Stimulated activated CD8-positive, alpha-beta memory T cell treated with anti-CD3 and anti-CD28 coated beads, Interleukin-15, amount 100 ng/mL, for 24 hours (primary cell): ENCODE data around the gene PRDM15.

ENCODE experiments used
- DNase-seq: peaks from one replicate; pipeline ENCODE4 v3.0.0-alpha.2; 2020; ENCODE audit warnings: low read depth

Gene PRDM15

GRCh38 chr21:41840880-41841279 lies 38.3 kb downstream of the PRDM15 start:
- no peak for DNase-seq

- no peak for DNase-seq
Observed at GRCh38 chr21:41839387-41840000, 39.6 kb downstream of the PRDM15 start.

DNA sequence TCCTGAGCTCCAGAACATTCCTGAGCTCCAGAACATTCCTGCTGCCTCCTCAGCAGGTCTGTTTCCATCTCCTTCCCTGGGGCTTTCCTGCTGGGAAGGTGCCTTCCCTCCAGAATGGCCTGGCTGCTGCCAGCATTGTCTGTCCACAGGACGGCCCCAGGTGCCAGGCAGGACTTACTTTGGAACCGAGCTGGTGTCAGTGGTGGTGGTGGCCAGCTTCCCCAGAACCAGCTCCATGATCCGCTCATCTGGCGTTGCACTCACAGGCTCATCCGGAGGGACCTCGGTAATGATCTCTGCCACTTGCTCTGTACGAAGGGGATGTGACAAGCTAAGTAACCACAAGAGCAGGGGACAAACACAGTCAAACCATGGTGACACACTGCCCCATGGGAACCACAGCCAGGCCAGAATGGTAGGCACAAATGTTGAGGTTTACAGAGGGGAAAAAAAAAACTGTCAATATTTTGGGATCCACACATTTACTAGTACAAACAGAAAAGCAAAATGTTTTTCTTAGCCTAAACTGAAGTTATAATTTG lies 41.3 kb downstream of the PRDM15 start:
- DNase-seq: no peak

- no peak for DNase-seq
Observed at GRCh38 chr21:41836166-41837015, 42.8 kb downstream of the PRDM15 start.

GRCh38 chr21:41835711-41836154 lies 43.4 kb downstream of the PRDM15 start:
- no peak for DNase-seq

DNA sequence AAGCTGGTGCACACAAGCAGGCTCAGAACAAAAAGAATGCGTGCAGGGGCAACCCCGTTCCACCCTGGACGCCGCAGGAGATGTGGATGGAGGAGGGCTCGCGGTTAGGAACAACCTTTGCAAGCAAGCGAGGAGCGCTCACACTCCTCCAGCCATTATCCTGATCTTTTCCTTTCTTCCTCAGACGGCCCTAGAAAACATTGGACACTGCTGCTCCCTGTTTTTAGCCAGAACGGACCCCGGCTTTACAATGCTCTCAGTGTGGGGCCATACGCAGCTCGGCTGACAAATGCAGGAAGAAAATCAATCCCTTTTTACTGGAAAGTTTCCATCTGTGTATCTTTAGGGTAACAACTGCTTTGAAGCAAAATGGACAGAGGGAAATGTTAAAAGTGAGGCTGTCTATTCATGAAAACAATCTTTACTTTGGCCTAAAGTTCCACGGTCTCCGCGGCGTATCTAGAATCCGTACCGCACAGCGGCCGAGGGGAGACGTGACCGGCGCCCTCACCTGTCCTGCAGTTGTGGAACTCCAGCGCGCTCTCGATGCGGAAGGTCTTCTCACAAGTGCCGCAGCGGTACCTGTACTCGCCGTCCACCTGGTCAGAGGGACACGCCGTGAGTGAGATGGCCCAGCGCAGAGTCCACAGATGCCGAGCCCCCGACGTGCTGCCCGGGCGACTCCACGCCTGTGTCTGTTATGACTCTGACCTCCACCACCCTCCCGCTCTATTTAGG lies 44.0 kb downstream of the PRDM15 start:
- no peak for DNase-seq

DNA sequence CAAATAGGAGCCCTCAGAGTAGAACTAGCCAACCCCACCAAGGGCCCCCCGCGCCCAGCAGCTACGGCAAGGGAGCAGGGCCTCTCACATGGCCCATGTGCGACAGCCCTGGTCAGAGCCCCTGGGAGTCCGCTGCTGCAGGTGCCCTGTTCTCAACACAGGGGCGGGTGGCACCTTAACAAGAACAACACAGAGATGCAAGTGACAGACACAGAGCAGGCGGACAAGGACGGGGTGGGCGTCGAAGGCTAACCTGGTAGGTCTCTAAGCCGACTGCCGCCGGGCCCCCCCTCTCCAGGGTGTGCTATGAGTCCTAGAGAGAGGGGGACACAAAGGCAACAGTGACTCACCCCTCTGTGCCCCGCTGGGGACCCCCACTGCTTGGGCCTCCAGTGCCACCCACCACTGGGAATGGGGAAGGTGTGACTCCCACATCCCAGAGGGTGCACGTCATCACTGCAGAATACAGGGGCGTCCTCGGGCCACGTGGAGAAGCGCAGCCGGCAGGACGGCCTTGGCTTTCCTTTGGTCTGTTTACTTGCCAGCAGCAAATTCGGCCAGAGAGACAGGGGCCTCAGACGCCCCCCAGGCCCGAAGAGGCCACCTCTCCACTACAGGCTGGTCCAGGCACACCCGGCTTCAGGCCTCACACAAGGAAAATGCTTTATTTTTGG lies 44.8 kb downstream of the PRDM15 start:
- no peak for DNase-seq

GRCh38 chr21:41833497-41834115 lies 45.5 kb downstream of the PRDM15 start:
- no peak for DNase-seq

GRCh38 chr21:41832596-41833496 lies 46.3 kb downstream of the PRDM15 start:
- no peak for DNase-seq

GRCh38 chr21:41831866-41832595 lies 47.1 kb downstream of the PRDM15 start:
- no peak for DNase-seq

- no peak for DNase-seq
Observed at GRCh38 chr21:41831453-41831831, 47.7 kb downstream of the PRDM15 start.

DNA sequence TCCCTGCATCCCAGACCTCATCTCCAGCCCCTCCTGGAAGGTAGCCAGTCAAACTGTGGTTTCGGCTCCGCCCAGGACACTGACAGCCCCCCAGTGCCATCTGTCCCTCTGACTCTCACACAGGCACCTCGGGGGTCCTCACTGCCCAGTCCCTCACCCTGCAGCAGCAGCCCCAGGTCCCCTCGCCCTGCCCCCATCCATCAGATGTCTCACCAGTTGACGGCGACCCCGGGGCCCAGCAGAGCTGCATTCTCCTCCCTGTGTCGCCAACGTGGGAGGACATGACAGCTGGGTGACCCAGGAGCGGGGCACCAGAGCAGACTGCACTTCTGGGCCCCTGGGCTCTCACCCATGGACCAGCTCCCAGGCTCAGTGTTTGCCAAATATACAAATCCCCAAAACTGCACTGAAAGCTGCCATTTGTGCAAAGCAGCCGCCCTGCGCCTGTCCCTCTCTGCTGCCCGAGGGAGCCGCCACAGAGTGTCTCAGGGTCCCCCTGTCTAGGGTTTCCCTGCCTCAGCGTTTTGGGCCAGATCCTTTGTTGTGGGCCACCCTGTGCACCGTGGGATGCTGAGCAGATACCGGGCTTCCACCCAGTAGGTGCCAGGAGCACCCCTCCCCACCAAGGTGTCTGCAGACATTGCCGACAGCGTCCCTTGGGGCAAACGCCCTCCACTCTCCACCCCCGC lies 48.2 kb downstream of the PRDM15 start:
- no peak for DNase-seq

DNA sequence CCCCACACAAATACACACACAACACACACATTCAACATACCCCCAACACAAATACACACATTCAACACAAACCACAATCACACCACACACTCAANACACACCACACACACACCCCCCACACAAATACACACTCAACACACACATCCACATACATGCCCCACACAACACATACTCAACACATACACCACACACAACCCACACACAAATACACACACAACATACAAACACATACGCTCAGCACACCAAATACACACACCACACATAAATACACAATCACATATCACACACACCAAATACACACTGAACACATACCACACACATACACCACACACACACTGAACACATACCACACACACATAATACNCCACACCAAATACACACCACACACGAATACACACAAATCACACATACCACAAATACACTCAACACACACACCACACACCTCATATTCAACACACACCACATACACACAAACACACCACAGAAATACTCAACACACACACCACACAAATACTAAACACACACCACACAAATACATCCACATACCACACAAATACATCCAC lies 48.9 kb downstream of the PRDM15 start:
- DNase-seq: no peak

GRCh38 chr21:41828884-41829360 lies 50.2 kb downstream of the PRDM15 start:
- no peak for DNase-seq

DNA sequence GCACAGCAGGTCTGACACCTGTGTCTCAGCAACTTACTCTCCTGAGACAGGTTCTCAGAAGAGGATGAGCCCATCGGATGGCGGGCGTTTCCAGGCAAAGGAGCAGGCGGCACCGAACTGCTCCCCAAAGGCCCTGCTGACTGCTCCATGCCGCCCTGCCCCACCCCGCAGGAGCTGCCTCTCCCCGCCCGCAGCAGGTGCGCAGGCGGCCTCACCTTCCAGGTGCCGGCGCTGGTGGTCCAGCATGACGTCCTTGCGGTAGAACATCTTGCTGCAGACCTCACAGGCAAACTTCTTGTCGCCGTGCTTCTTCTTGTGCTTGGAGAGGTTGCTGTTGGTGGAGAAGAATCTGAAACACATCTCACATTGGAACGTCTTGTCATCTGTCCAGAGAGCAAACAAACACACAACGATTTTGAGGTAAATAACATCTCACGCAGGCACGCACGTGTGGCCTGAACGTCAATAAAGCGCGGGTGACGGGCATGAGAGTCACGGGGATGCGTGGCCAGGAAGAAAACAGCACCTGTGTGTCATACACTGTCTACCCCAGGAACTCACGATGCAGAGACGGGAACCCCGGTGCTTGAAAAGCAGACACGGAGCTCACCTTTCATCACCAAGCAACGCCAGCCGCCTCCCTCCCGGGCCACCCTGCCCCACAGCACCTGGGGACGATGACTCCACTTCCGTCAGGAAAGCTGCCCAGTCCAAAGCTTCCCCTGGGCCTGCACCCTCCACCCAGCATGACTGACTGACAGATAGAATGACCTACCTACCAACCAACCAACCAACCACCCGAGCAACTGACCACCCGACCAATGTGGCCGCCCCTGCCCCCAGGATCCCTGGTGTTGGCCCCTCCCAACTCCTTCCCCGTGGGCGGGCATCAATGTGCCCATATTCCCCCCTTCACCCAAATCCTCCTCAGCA lies 50.9 kb downstream of the PRDM15 start:
- no peak for DNase-seq

GRCh38 chr21:41825881-41826280 lies 53.3 kb downstream of the PRDM15 start:
- DNase-seq: no peak

DNA sequence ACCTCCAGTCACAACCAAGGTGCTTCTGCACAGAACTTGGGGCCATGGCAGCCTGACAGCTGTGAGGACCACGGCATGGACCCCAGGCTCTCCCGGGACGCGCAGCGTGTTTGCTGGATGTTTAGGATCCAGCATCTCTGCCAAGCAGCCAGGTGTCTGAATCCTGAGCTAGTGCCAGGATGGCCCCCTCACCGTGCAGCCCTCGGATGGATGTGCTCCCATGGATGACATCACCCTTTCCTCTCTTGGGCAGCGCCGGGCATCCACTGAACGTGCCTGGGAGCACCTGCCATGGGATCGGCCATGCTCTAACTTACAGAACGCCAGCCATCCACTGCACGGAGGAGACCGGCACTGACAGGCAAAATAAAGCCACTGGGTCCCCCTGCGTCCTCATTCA lies 53.9 kb downstream of the PRDM15 start:
- no peak for DNase-seq
